ENCODE results near the gene PKHD1. TPM values are rescaled to one million over a fixed set of nuclear protein-coding genes. Genes with fewer than 3 reads are reported as not detected.

PKHD1 gene
- total RNA-seq, 1 donor from 2014 or later: 67.1 TPM

- peak; percentile 45 for DNase-seq (ENCODE audit: low read depth)
Observed at GRCh38 chr6:51618563-51618962, 468.9 kb downstream of the PKHD1 start.

- no peak for DNase-seq (ENCODE audit: low read depth)
Observed at GRCh38 chr6:51617751-51618150, 469.7 kb downstream of the PKHD1 start.

- no peak for DNase-seq (ENCODE audit: low read depth)
Observed at GRCh38 chr6:51616243-51616642, 471.2 kb downstream of the PKHD1 start.

- peak; percentile 8 for DNase-seq (ENCODE audit: low read depth)
Observed at GRCh38 chr6:51614725-51615124, 472.7 kb downstream of the PKHD1 start.

- no peak for DNase-seq (ENCODE audit: low read depth)
Observed at GRCh38 chr6:51613558-51613957, 473.9 kb downstream of the PKHD1 start.

GRCh38 chr6:51608932-51609331 is 478.5 kb downstream of the PKHD1 start:
- DNase-seq (ENCODE audit: low read depth): no peak

GRCh38 chr6:51608383-51608782 is 479.0 kb downstream of the PKHD1 start:
- DNase-seq (ENCODE audit: low read depth): no peak

GRCh38 chr6:51600514-51600913 is 486.9 kb downstream of the PKHD1 start:
- no peak for DNase-seq (ENCODE audit: low read depth)

- no peak for DNase-seq (ENCODE audit: low read depth)
Observed at GRCh38 chr6:51598171-51598570, 489.2 kb downstream of the PKHD1 start.

- DNase-seq (ENCODE audit: low read depth): peak; percentile 34
Observed at GRCh38 chr6:51594981-51595380, 492.4 kb downstream of the PKHD1 start.

- DNase-seq (ENCODE audit: low read depth): no peak
Observed at GRCh38 chr6:51585264-51585663, 502.1 kb downstream of the PKHD1 start.

- DNase-seq (ENCODE audit: low read depth): no peak
Observed at GRCh38 chr6:51584163-51584562, 503.2 kb downstream of the PKHD1 start.

GRCh38 chr6:51578994-51579393 is 508.4 kb downstream of the PKHD1 start:
- no peak for DNase-seq (ENCODE audit: low read depth)

- no peak for DNase-seq (ENCODE audit: low read depth)
Observed at GRCh38 chr6:51578362-51578761, 509.1 kb downstream of the PKHD1 start.

GRCh38 chr6:51574040-51574439 is 513.4 kb downstream of the PKHD1 start:
- DNase-seq (ENCODE audit: low read depth): no peak

GRCh38 chr6:51571168-51571567 is 516.2 kb downstream of the PKHD1 start:
- peak; percentile 8 for DNase-seq (ENCODE audit: low read depth)

GRCh38 chr6:51570168-51570921 is 517.1 kb downstream of the PKHD1 start:
- peak; percentile 11 for DNase-seq (ENCODE audit: low read depth)

GRCh38 chr6:51569594-51569993 is 517.8 kb downstream of the PKHD1 start:
- no peak for DNase-seq (ENCODE audit: low read depth)

- DNase-seq (ENCODE audit: low read depth): peak; percentile 34
Observed at GRCh38 chr6:51568771-51569170, 518.6 kb downstream of the PKHD1 start.

- no peak for DNase-seq (ENCODE audit: low read depth)
Observed at GRCh38 chr6:51565472-51565871, 521.9 kb downstream of the PKHD1 start.
